Left kidney (tissue), 8 donors: Measurements from ENCODE around the gene FAM217A. TPM values are rescaled to one million over a fixed set of nuclear protein-coding genes. Genes with fewer than 3 reads are reported as not detected.
"Not testable (repeated sequence)": the region's sequence is repeated elsewhere in the genome, so short reads cannot be mapped to it uniquely, and the experiment has no call there.

Experiments
- DNase-seq: peaks from one replicate; pipeline ENCODE4 v3.0.0-alpha.2; 2013
- long read RNA-seq, 8 donors: transcript quantifications; one replicate each; lab custom pipeline, GENCODE V29; 2026
- polyA plus RNA-seq: library from polyadenylated mRNA; unstranded; fragments of 120-200 nt; gene quantifications from one replicate; pipeline ENCODE4 v1.2.1, GENCODE V29; 2013; ENCODE audit not compliant: insufficient read length

Gene FAM217A
- polyA plus RNA-seq = 3.9 TPM
- long read RNA-seq, donor 1 = 0 reads
- long read RNA-seq, donor 2 = 0 reads
- long read RNA-seq, donor 3 = 0 reads
- long read RNA-seq, donor 4 = 0 reads
- long read RNA-seq, donor 5, partial matches to known transcripts = 351 of 365 reads
- long read RNA-seq, donor 5, other reads (novel, unspliced or antisense) = 14 of 365 reads
- long read RNA-seq, donor 6 = 0 reads
- long read RNA-seq, donor 7 = 0 reads
- long read RNA-seq, donor 8 = 0 reads

GRCh38 chr6:4078691-4079471 is at the start of gene FAM217A:
Gene FAM217A (minus strand): TSS chr6:4079137. CDS start chr6:4077414, 1,723 bp downstream.
- no peak for DNase-seq

- no peak for DNase-seq
Measured at GRCh38 chr6:4128072-4128471, 49.1 kb upstream of the FAM217A start.

- DNase-seq = no peak
Measured at GRCh38 chr6:4125933-4126864, 47.3 kb upstream of the FAM217A start.

- no peak for DNase-seq
Measured at GRCh38 chr6:4125500-4125899, 46.6 kb upstream of the FAM217A start.

- DNase-seq = no peak
Measured at GRCh38 chr6:4124351-4124750, 45.4 kb upstream of the FAM217A start.

GRCh38 chr6:4115741-4116140 is 36.8 kb upstream of the FAM217A start:
- DNase-seq = no peak

GRCh38 chr6:4114123-4114522 is 35.2 kb upstream of the FAM217A start:
- DNase-seq = no peak

- DNase-seq = no peak
Measured at GRCh38 chr6:4113649-4114048, 34.7 kb upstream of the FAM217A start.

- DNase-seq = no peak
Measured at GRCh38 chr6:4112366-4112765, 33.4 kb upstream of the FAM217A start.

GRCh38 chr6:4109363-4109815 is 30.5 kb upstream of the FAM217A start:
- not testable (repeated sequence) for DNase-seq

- no peak for DNase-seq
Measured at GRCh38 chr6:4108561-4109093, 29.7 kb upstream of the FAM217A start.

- no peak for DNase-seq
Measured at GRCh38 chr6:4107873-4108272, 28.9 kb upstream of the FAM217A start.

GRCh38 chr6:4105980-4106536 is 27.1 kb upstream of the FAM217A start:
- no peak for DNase-seq

- DNase-seq = no peak
Measured at GRCh38 chr6:4103929-4104328, 25.0 kb upstream of the FAM217A start.

GRCh38 chr6:4102687-4103244 is 23.8 kb upstream of the FAM217A start:
- no peak for DNase-seq

GRCh38 chr6:4101298-4101697 is 22.4 kb upstream of the FAM217A start:
- DNase-seq = no peak

GRCh38 chr6:4100655-4101054 is 21.7 kb upstream of the FAM217A start:
- DNase-seq = no peak

GRCh38 chr6:4093288-4093687 is 14.4 kb upstream of the FAM217A start:
- no peak for DNase-seq

GRCh38 chr6:4091941-4092340 is 13.0 kb upstream of the FAM217A start:
- no peak for DNase-seq

GRCh38 chr6:4090043-4090442 is 11.1 kb upstream of the FAM217A start:
- DNase-seq = not testable (repeated sequence)

GRCh38 chr6:4088704-4089103 is 9.8 kb upstream of the FAM217A start:
- no peak for DNase-seq

GRCh38 chr6:4085332-4085700 is 6.4 kb upstream of the FAM217A start:
- no peak for DNase-seq
